IMR-90 (cell line): ENCODE measurements around the gene TGFB3. TPM values are rescaled to one million over a fixed set of nuclear protein-coding genes. Genes with fewer than 3 reads are reported as not detected.

Experiments used
- ATAC-seq: fragments of 200-7000 bp; cut with Tn5 transposase; 2 replicates; pipeline ENCODE4 v1.9.1; 2020; ENCODE audit warnings: low read depth, mild to moderate bottlenecking, moderate library complexity
- BruUV-seq: library from RNA; stranded (reverse); fragments of 400-500 nt; replicated peaks from 2 replicates; lab custom pipeline; 2021; lab: Mats Ljungman, UMichigan
- CTCF ChIA-PET: fragments of 300-600 bp; formaldehyde crosslinking; extraction: SDS; loops from one replicate; lab custom pipeline; 2021; ENCODE audit warnings: antibody characterized with exemption; lab: Yijun Ruan, JAX
- POLR2A ChIA-PET: fragments of 300-600 bp; sonication (Branson Sonifier 250); formaldehyde crosslinking; loops from one replicate; lab custom pipeline; 2022; ENCODE audit warnings: antibody characterized with exemption; ENCODE audit not compliant: unreplicated experiment; lab: Charles Lee
- DNase-seq: peaks from one replicate; pipeline ENCODE4 v3.0.0; 2013
- H2AFZ ChIP-seq: replicated peaks from 2 replicates; pipeline ENCODE3; 2013; ENCODE audit warnings: low read length, mild to moderate bottlenecking; ENCODE audit not compliant: poor library complexity
- H2AK5ac ChIP-seq: 2 replicates; pipeline ENCODE4 v1.6.1; 2013; ENCODE audit warnings: low read depth, low read length, inconsistent platforms
- H2AK9ac ChIP-seq: replicated peaks from 2 replicates; pipeline ENCODE3; 2013; ENCODE audit warnings: mild to moderate bottlenecking, low read depth, low read length, moderate library complexity; ENCODE audit not compliant: poor library complexity
- H2BK120ac ChIP-seq: 2 replicates; pipeline ENCODE4 v1.6.1; 2013; ENCODE audit warnings: low read depth, low read length, inconsistent platforms
- H2BK15ac ChIP-seq: 3 replicates; pipeline ENCODE4 v1.6.1; 2013; ENCODE audit warnings: low read depth, low read length, inconsistent platforms
- H2BK20ac ChIP-seq: 2 replicates; pipeline ENCODE4 v1.6.1; 2013; ENCODE audit warnings: low read depth, mild to moderate bottlenecking, inconsistent platforms, low read length, moderate library complexity
- H2BK5ac ChIP-seq: 2 replicates; pipeline ENCODE4 v1.6.1; 2013; ENCODE audit warnings: mild to moderate bottlenecking, low read depth, low read length, inconsistent platforms; ENCODE audit not compliant: poor library complexity, severe bottlenecking
- H3K14ac ChIP-seq: replicated peaks from 2 replicates; pipeline ENCODE4 v1.6.1; 2013; ENCODE audit warnings: low read depth, low read length, inconsistent platforms
- H3K18ac ChIP-seq: 2 replicates; pipeline ENCODE4 v1.6.1; 2013; ENCODE audit warnings: low read depth, low read length, control low read depth
- H3K23ac ChIP-seq: 2 replicates; pipeline ENCODE4 v1.6.1; 2013; ENCODE audit warnings: low read depth, low read length, inconsistent platforms
- H3K27ac ChIP-seq: 2 replicates; pipeline ENCODE4 v1.5.1; 2013; ENCODE audit warnings: mild to moderate bottlenecking, control low read depth, low read length; ENCODE audit not compliant: insufficient read depth
- H3K27me3 ChIP-seq: 2 replicates; pipeline ENCODE4 v1.6.1; 2013; ENCODE audit warnings: low read length; ENCODE audit not compliant: control insufficient read depth, insufficient read depth
- H3K36me3 ChIP-seq: 2 replicates; pipeline ENCODE4 v1.6.1; 2013; ENCODE audit warnings: low read length, mixed read lengths; ENCODE audit not compliant: control insufficient read depth, insufficient read depth
- H3K4ac ChIP-seq: 2 replicates; pipeline ENCODE4 v1.6.1; 2013; ENCODE audit warnings: low read depth, low read length, inconsistent platforms
- H3K4me1 ChIP-seq: 2 replicates; pipeline ENCODE4 v1.6.1; 2013; ENCODE audit warnings: low read length, mixed read lengths; ENCODE audit not compliant: control insufficient read depth, insufficient read depth
- H3K4me2 ChIP-seq: 2 replicates; pipeline ENCODE4 v1.6.1; 2013; ENCODE audit warnings: low read depth, mild to moderate bottlenecking, control low read depth, low read length, moderate library complexity
- H3K4me3 ChIP-seq: 2 replicates; pipeline ENCODE4 v1.5.1; 2013; ENCODE audit warnings: low read depth, mild to moderate bottlenecking, control low read depth, low read length, moderate library complexity; ENCODE audit not compliant: insufficient read depth
- H3K56ac ChIP-seq: 2 replicates; pipeline ENCODE4 v1.6.1; 2013; ENCODE audit warnings: low read length, inconsistent platforms; ENCODE audit not compliant: insufficient read depth; ENCODE audit errors: extremely low read depth
- H3K79me1 ChIP-seq, 2 experiments: 2 replicates each; pipeline ENCODE4 v1.6.1; 2013; ENCODE audit warnings: low read length in 2 of 2, inconsistent platforms in 1 of 2, low read depth in 1 of 2
- H3K9ac ChIP-seq: 2 replicates; pipeline ENCODE4 v1.6.1; 2013; ENCODE audit warnings: low read depth, low read length, control low read depth
- H3K9me1 ChIP-seq: 2 replicates; pipeline ENCODE4 v1.6.1; 2013; ENCODE audit warnings: low read length, inconsistent platforms; ENCODE audit not compliant: insufficient read depth
- H3K9me3 ChIP-seq: 2 replicates; pipeline ENCODE4 v1.6.1; 2013; ENCODE audit warnings: low read length; ENCODE audit not compliant: control insufficient read depth, insufficient read depth
- H4K20me1 ChIP-seq: 2 replicates; pipeline ENCODE4 v1.6.1; 2013; ENCODE audit warnings: low read length, inconsistent platforms; ENCODE audit not compliant: insufficient read depth
- H4K5ac ChIP-seq: 2 replicates; pipeline ENCODE4 v1.6.1; 2013; ENCODE audit warnings: mild to moderate bottlenecking, low read depth, low read length, control low read depth
- H4K8ac ChIP-seq, 2 experiments: 2 replicates each; pipeline ENCODE4 v1.6.1; 2013; ENCODE audit warnings: low read depth in 2 of 2, low read length in 2 of 2, control low read depth in 1 of 2, inconsistent platforms in 1 of 2
- H4K91ac ChIP-seq: 2 replicates; pipeline ENCODE4 v1.6.1; 2013; ENCODE audit warnings: low read depth, low read length, inconsistent platforms; ENCODE audit not compliant: insufficient read depth
- BHLHE40 ChIP-seq: fragments of 150-350 bp; IDR thresholded peaks from 2 replicates; pipeline ENCODE4 v1.6.1; 2016; ENCODE audit warnings: mild to moderate bottlenecking, low read depth, low read length
- CEBPB ChIP-seq: IDR thresholded peaks from 2 replicates; pipeline ENCODE4 v1.6.1; 2012; ENCODE audit warnings: low read depth, low read length, improper control_type of control experiment
- CHD1 ChIP-seq: IDR thresholded peaks from 2 replicates; pipeline ENCODE4 v1.6.1; 2012; ENCODE audit warnings: low read depth, low read length, improper control_type of control experiment
- FOS ChIP-seq: fragments of 150-350 bp; IDR thresholded peaks from 2 replicates; pipeline ENCODE4 v1.6.1; 2016; ENCODE audit warnings: low read depth, low read length
- MAFK ChIP-seq: IDR thresholded peaks from 2 replicates; pipeline ENCODE4 v1.6.1; 2012; ENCODE audit warnings: low read depth, low read length, improper control_type of control experiment
- MAZ ChIP-seq: IDR thresholded peaks from 2 replicates; pipeline ENCODE4 v1.6.1; 2012; ENCODE audit warnings: low read depth, mild to moderate bottlenecking, low read length, improper control_type of control experiment, moderate library complexity, borderline replicate concordance
- MXI1 ChIP-seq: IDR thresholded peaks from 2 replicates; pipeline ENCODE4 v1.6.1; 2012; ENCODE audit warnings: low read depth, mild to moderate bottlenecking, low read length, moderate library complexity, borderline replicate concordance
- NFE2L2 ChIP-seq: fragments of 150-350 bp; IDR thresholded peaks from 2 replicates; pipeline ENCODE4 v1.6.1; 2016; ENCODE audit warnings: low read depth, mild to moderate bottlenecking, low read length
- POLR2A ChIP-seq: IDR thresholded peaks from 2 replicates; pipeline ENCODE4 v1.6.1; 2012; ENCODE audit warnings: mild to moderate bottlenecking, low read depth, low read length
- RAD21 ChIP-seq: IDR thresholded peaks from 2 replicates; pipeline ENCODE4 v1.6.1; 2012; ENCODE audit warnings: low read length, improper control_type of control experiment
- RCOR1 ChIP-seq: IDR thresholded peaks from 2 replicates; pipeline ENCODE4 v1.6.1; 2012; ENCODE audit warnings: mild to moderate bottlenecking, low read length, improper control_type of control experiment; ENCODE audit not compliant: insufficient replicate concordance
- RFX5 ChIP-seq: IDR thresholded peaks from 2 replicates; pipeline ENCODE4 v1.8.0; 2012; ENCODE audit warnings: low read depth, mild to moderate bottlenecking, low read length, moderate library complexity
- SMC3 ChIP-seq: fragments of 150-350 bp; IDR thresholded peaks from 2 replicates; pipeline ENCODE4 v1.6.1; 2016; ENCODE audit warnings: low read depth, mild to moderate bottlenecking, antibody characterized with exemption, low read length, moderate library complexity
- WGBS, 2 experiments: methylation state at CpG; one replicate each; pipeline versions ENCODE4 v1.1.5 to v1.1.7; 2013; ENCODE audit warnings: missing lambda C conversion rate in 2 of 2; ENCODE audit not compliant: insufficient read length in 1 of 2; ENCODE audit errors: extremely low coverage in 2 of 2; 5-methylcytosine and 5-hydroxymethylcytosine counted together
- dilution Hi-C: fragments of 300-500 bp; cut with HindIII; formaldehyde crosslinking; loops from one replicate; pipeline ENCODE4 v1.14.3; 2018; ENCODE audit warnings: low sequenced_read_pairs; ENCODE audit not compliant: unreplicated experiment
- in situ Hi-C: fragments of 300-500 bp; cut with MboI; formaldehyde crosslinking; loops from 3 replicates; pipeline ENCODE4 v1.14.3; 2019; ENCODE audit warnings: low sequenced_read_pairs, inconsistent platforms, mixed read lengths
- intact Hi-C: fragments of 100-400 bp; cut with micrococcal nuclease; formaldehyde crosslinking; loops from 2 replicates; pipeline ENCODE4 v1.10.0; 2022
- polyA plus RNA-seq, 3 experiments: library from polyadenylated mRNA; depleted of rRNA; stranded (reverse); fragments of >200 nt; gene quantifications; 2 replicates each; pipeline ENCODE4 v1.2.3, GENCODE V29; 2012; ENCODE audit warnings: low replicate concordance in 1 of 3
- total RNA-seq: library from RNA; depleted of rRNA; stranded (reverse); fragments of >200 nt; gene quantifications from 2 replicates; pipeline ENCODE4 v1.2.3, GENCODE V29; 2012
- TF ChIP-seq, protein P1 (sequence below): fragments of 150-350 bp; IDR thresholded peaks from 2 replicates; pipeline ENCODE4 v1.6.1; 2017; ENCODE audit warnings: mild to moderate bottlenecking, antibody characterized with exemption, low read length, low read depth
- TF ChIP-seq, protein P2 (sequence below): fragments of 150-350 bp; IDR thresholded peaks from 2 replicates; pipeline ENCODE4 v1.6.1; 2016; ENCODE audit warnings: low read depth, mild to moderate bottlenecking, low read length, moderate library complexity, borderline replicate concordance
- TF ChIP-seq, protein P3 (sequence below): conservative IDR thresholded peaks from 2 replicates; pipeline ENCODE4 v1.5.1; 2012; ENCODE audit warnings: mild to moderate bottlenecking, low read depth, low read length, improper control_type of control experiment

Gene TGFB3
- total and polyA plus RNA-seq, 2 of the 4 experiments (the other 2 are of a cell fraction), result 2.2 to 4.3 TPM

DNA sequence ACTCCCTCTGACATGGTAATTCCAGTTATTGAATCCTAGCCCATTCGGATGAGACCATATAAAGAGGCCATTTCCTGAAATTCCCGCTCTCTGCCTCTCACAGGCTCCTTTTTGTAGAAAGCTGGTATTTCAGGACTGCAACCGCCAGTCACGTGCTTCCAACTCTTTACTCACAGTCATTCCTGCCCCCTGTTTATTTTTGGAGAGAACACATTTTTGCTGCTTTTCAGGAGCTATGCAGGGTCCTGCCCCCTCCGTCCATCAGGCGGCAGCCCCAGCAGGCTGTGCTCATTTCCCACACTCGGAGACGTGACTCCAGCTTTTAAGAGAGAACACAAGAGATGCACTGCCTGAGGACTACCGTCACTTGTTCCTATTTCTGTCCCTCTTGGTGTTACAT is 30.6 kb upstream of the TGFB3 start:
- no peak overlapping the region for H2BK120ac ChIP-seq
- H2AFZ ChIP-seq, result peak overlapping the region; percentile 27
- H2BK5ac ChIP-seq, result peak overlapping the region; percentile 47
- BruUV-seq, result no TSS peak
- peak overlapping the region; percentile 5; the same call in 1 of the 2 replicates for H2BK20ac ChIP-seq
- H3K9me1 ChIP-seq, result peaks cover 9% of the 10 kb centered on the region; the same call in 1 of the 2 replicates
- 10% methylated on average over 2 of the region's 9 CpGs; no CpG with 5 or more reads in 1 of the 2 experiments for WGBS, 2 experiments
- H3K4me2 ChIP-seq, result peak overlapping the region; percentile 21; the same call in 1 of the 2 replicates
- no peak overlapping the region for H2AK5ac ChIP-seq
- peak overlapping the region; percentile 4; the same call in 1 of the 2 replicates for H3K27ac ChIP-seq
- POLR2A ChIA-PET, result no interaction called here
- peak; percentile 87 for DNase-seq
- TF ChIP-seq CEBPB (no peak), POLR2A (no peak), MXI1 (no peak), NFE2L2 (no peak), MAFK (no peak), RFX5 (0 out of 2 replicates have a peak, but pooled peaks have one; percentile 36), CHD1 (no peak), SMC3 (no peak), RAD21 (peak; percentile 3; the same call in 1 of the 2 replicates), RCOR1 (no peak), MAZ (no peak), FOS (no peak), BHLHE40 (peak; percentile 93)
- TF ChIP-seq, protein P1, sequence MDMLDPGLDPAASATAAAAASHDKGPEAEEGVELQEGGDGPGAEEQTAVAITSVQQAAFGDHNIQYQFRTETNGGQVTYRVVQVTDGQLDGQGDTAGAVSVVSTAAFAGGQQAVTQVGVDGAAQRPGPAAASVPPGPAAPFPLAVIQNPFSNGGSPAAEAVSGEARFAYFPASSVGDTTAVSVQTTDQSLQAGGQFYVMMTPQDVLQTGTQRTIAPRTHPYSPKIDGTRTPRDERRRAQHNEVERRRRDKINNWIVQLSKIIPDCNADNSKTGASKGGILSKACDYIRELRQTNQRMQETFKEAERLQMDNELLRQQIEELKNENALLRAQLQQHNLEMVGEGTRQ, result peak; percentile 89
- TF ChIP-seq, protein P2, sequence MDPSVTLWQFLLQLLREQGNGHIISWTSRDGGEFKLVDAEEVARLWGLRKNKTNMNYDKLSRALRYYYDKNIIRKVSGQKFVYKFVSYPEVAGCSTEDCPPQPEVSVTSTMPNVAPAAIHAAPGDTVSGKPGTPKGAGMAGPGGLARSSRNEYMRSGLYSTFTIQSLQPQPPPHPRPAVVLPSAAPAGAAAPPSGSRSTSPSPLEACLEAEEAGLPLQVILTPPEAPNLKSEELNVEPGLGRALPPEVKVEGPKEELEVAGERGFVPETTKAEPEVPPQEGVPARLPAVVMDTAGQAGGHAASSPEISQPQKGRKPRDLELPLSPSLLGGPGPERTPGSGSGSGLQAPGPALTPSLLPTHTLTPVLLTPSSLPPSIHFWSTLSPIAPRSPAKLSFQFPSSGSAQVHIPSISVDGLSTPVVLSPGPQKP, result no peak
- TF ChIP-seq, protein P3, sequence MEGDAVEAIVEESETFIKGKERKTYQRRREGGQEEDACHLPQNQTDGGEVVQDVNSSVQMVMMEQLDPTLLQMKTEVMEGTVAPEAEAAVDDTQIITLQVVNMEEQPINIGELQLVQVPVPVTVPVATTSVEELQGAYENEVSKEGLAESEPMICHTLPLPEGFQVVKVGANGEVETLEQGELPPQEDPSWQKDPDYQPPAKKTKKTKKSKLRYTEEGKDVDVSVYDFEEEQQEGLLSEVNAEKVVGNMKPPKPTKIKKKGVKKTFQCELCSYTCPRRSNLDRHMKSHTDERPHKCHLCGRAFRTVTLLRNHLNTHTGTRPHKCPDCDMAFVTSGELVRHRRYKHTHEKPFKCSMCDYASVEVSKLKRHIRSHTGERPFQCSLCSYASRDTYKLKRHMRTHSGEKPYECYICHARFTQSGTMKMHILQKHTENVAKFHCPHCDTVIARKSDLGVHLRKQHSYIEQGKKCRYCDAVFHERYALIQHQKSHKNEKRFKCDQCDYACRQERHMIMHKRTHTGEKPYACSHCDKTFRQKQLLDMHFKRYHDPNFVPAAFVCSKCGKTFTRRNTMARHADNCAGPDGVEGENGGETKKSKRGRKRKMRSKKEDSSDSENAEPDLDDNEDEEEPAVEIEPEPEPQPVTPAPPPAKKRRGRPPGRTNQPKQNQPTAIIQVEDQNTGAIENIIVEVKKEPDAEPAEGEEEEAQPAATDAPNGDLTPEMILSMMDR, result 0 out of 2 replicates have a peak, but pooled peaks have one; percentile 10
- H2BK15ac ChIP-seq, result no peak overlapping the region
- in situ Hi-C loops, result no loop called here
- no peak overlapping the region for H3K18ac ChIP-seq
- H3K9ac ChIP-seq, result no peak overlapping the region
- no peak overlapping the region for H3K4me3 ChIP-seq
- peaks cover 16% of the 10 kb centered on the region for H3K4me1 ChIP-seq
- ATAC-seq, result peak; percentile 89
- no peaks in the 10 kb centered on the region for H4K20me1 ChIP-seq
- no peak overlapping the region for H4K91ac ChIP-seq
- CTCF ChIA-PET, result interaction anchor here (0.9 to 1.7 kb wide), 2 partner anchors 39 to 375 kb away, joined by 4 to 5 read pairs; no protein-coding TSS in a partner anchor
- H3K79me1 ChIP-seq, result peaks cover 7 to 15% of the 10 kb centered on the region in 2 experiments; a peak in 2 of 4 replicates
- H3K56ac ChIP-seq, result no peak overlapping the region
- dilution Hi-C loops, result no loop called here
- no peak overlapping the region for H4K8ac ChIP-seq
- peak overlapping the region; percentile 40; the same call in 1 of the 2 replicates for H3K4ac ChIP-seq
- H4K5ac ChIP-seq, result no peak overlapping the region
- H3K14ac ChIP-seq, result no peak overlapping the region
- intact Hi-C loops, result loop anchor here (1.0 kb wide), 1 partner anchor 16 kb away; no protein-coding TSS in a partner anchor
- no peak overlapping the region for H2AK9ac ChIP-seq
- H3K9me3 ChIP-seq, result no peaks in the 10 kb centered on the region
- no peaks in the 10 kb centered on the region for H3K27me3 ChIP-seq
- H3K36me3 ChIP-seq, result peaks cover 19% of the 10 kb centered on the region
- H3K23ac ChIP-seq, result no peak overlapping the region
